H9 (cell line): ENCODE measurements around the gene POC5. TPM values are rescaled to one million over a fixed set of nuclear protein-coding genes. Genes with fewer than 3 reads are reported as not detected.
A peak's percentile ranks its signal among the peaks of the same experiment; 100 is the strongest.

Experiments used
- DNase-seq: peaks from one replicate; pipeline ENCODE4 v3.0.0-alpha.2; 2017
- H2AFZ ChIP-seq: one replicate; pipeline ENCODE4 v1.6.1; 2013; ENCODE audit warnings: mild to moderate bottlenecking, low read length, control low read depth, moderate library complexity
- H2AK5ac ChIP-seq: 2 replicates; pipeline ENCODE4 v1.6.1; 2013; ENCODE audit warnings: low read length, control low read depth, mixed read lengths; ENCODE audit not compliant: insufficient read length
- H2BK120ac ChIP-seq: one replicate; pipeline ENCODE4 v1.6.1; 2013; ENCODE audit warnings: low read depth, mild to moderate bottlenecking, low read length, control low read depth, inconsistent platforms; ENCODE audit not compliant: poor library complexity, severe bottlenecking
- H2BK12ac ChIP-seq: 2 replicates; pipeline ENCODE4 v1.6.1; 2013; ENCODE audit warnings: low read length, control low read depth, mixed read lengths, low read depth; ENCODE audit not compliant: insufficient read length
- H2BK15ac ChIP-seq: 2 replicates; pipeline ENCODE4 v1.6.1; 2013; ENCODE audit warnings: low read depth, low read length, control low read depth
- H2BK20ac ChIP-seq: one replicate; pipeline ENCODE4 v1.6.1; 2013; ENCODE audit warnings: low read depth, mild to moderate bottlenecking, low read length, control low read depth, inconsistent platforms; ENCODE audit not compliant: poor library complexity, severe bottlenecking
- H2BK5ac ChIP-seq: 2 replicates; pipeline ENCODE4 v1.6.1; 2013; ENCODE audit warnings: low read length, control low read depth, mixed read lengths; ENCODE audit not compliant: insufficient read length
- H3K14ac ChIP-seq: 2 replicates; pipeline ENCODE4 v1.6.1; 2013; ENCODE audit warnings: low read length, control low read depth; ENCODE audit not compliant: insufficient read depth
- H3K18ac ChIP-seq: 2 replicates; pipeline ENCODE4 v1.6.1; 2013; ENCODE audit warnings: low read depth, mild to moderate bottlenecking, mixed read lengths, low read length, control low read depth; ENCODE audit not compliant: insufficient read length
- H3K23ac ChIP-seq: 2 replicates; pipeline ENCODE4 v1.6.1; 2013; ENCODE audit warnings: low read length, control low read depth, mixed read lengths, low read depth; ENCODE audit not compliant: insufficient read length
- H3K23me2 ChIP-seq: 2 replicates; pipeline ENCODE4 v1.6.1; 2013; ENCODE audit warnings: low read depth, mild to moderate bottlenecking, mixed read lengths, low read length, control low read depth; ENCODE audit not compliant: insufficient read length, poor library complexity, severe bottlenecking
- H3K27ac ChIP-seq: 2 replicates; pipeline ENCODE4 v1.5.1; 2013; ENCODE audit warnings: low read length, control low read depth, mixed read lengths, low read depth; ENCODE audit not compliant: insufficient read length
- H3K27me3 ChIP-seq: 2 replicates; pipeline ENCODE4 v1.6.1; 2013; ENCODE audit warnings: low read length, control low read depth, inconsistent platforms; ENCODE audit not compliant: insufficient read depth
- H3K4ac ChIP-seq: 2 replicates; pipeline ENCODE4 v1.6.1; 2013; ENCODE audit warnings: low read depth, mild to moderate bottlenecking, control low read depth, inconsistent platforms, low read length, moderate library complexity
- H3K4me1 ChIP-seq: 2 replicates; pipeline ENCODE4 v1.6.1; 2013; ENCODE audit warnings: low read length, control low read depth, inconsistent platforms; ENCODE audit not compliant: insufficient read depth
- H3K4me2 ChIP-seq: 2 replicates; pipeline ENCODE4 v1.6.1; 2013; ENCODE audit warnings: low read length, control low read depth, mixed read lengths; ENCODE audit not compliant: insufficient read length, insufficient read depth
- H3K56ac ChIP-seq: 2 replicates; pipeline ENCODE4 v1.6.1; 2013; ENCODE audit warnings: low read depth, mild to moderate bottlenecking, mixed read lengths, low read length, control low read depth; ENCODE audit not compliant: insufficient read length
- H3K79me1 ChIP-seq: 2 replicates; pipeline ENCODE4 v1.6.1; 2013; ENCODE audit warnings: low read depth, mild to moderate bottlenecking, moderate library complexity, low read length, control low read depth, inconsistent platforms; ENCODE audit not compliant: insufficient read depth, poor library complexity, severe bottlenecking
- H3K79me2 ChIP-seq: 2 replicates; pipeline ENCODE4 v1.6.1; 2013; ENCODE audit warnings: low read length, control low read depth, inconsistent platforms; ENCODE audit not compliant: insufficient read depth
- H3K9ac ChIP-seq: 2 replicates; pipeline ENCODE4 v1.6.1; 2013; ENCODE audit warnings: low read length, control low read depth, mixed read lengths; ENCODE audit not compliant: insufficient read length; ENCODE audit errors: extremely low read depth
- H3K9me3 ChIP-seq: one replicate; pipeline ENCODE4 v1.6.1; 2013; ENCODE audit warnings: low read depth, low read length, inconsistent platforms; ENCODE audit not compliant: control insufficient read depth
- H3T11ph ChIP-seq: one replicate; pipeline ENCODE4 v1.6.1; 2013; ENCODE audit warnings: mild to moderate bottlenecking, low read length, control low read depth, inconsistent platforms
- H4K20me1 ChIP-seq: one replicate; pipeline ENCODE4 v1.6.1; 2013; ENCODE audit not compliant: control insufficient read depth, insufficient read length, insufficient read depth
- H4K5ac ChIP-seq: 2 replicates; pipeline ENCODE4 v1.6.1; 2013; ENCODE audit warnings: low read depth, mild to moderate bottlenecking, mixed read lengths, low read length, control low read depth; ENCODE audit not compliant: insufficient read length
- H4K8ac ChIP-seq: replicated peaks from 2 replicates; pipeline ENCODE4 v1.6.1; 2013; ENCODE audit warnings: low read length, control low read depth, mixed read lengths, low read depth; ENCODE audit not compliant: insufficient read length
- H4K91ac ChIP-seq: 2 replicates; pipeline ENCODE4 v1.6.1; 2013; ENCODE audit warnings: low read depth, mild to moderate bottlenecking, moderate library complexity, mixed read lengths, low read length, control low read depth; ENCODE audit not compliant: insufficient read length
- H3K27ac Mint-ChIP-seq, 3 experiments: 2 replicates in 2 of 3; 3 replicates in 1 of 3; pipeline ENCODE4 v1.8.0; 2020 to 2021; ENCODE audit warnings: mixed read lengths in 3 of 3, mild to moderate bottlenecking in 1 of 3, moderate library complexity in 1 of 3
- H3K27me3 Mint-ChIP-seq: 2 replicates; pipeline ENCODE4 v1.8.0; 2021; ENCODE audit warnings: low read depth, mild to moderate bottlenecking, moderate library complexity, mixed read lengths
- H3K36me3 Mint-ChIP-seq, 3 experiments: 2 replicates in 2 of 3; 3 replicates in 1 of 3; pipeline ENCODE4 v1.8.0; 2020 to 2021; ENCODE audit warnings: low read depth in 3 of 3, mixed read lengths in 3 of 3; ENCODE audit not compliant: insufficient read depth in 1 of 3
- H3K4me1 Mint-ChIP-seq, 2 experiments: 2 replicates each; pipeline ENCODE4 v1.8.0; 2020; ENCODE audit warnings: mixed read lengths in 2 of 2
- H3K4me3 Mint-ChIP-seq, 2 experiments: 2 replicates in 1 of 2; 3 replicates in 1 of 2; pipeline ENCODE4 v1.8.0; 2020 to 2021; ENCODE audit warnings: mild to moderate bottlenecking in 2 of 2, mixed read lengths in 2 of 2, moderate library complexity in 1 of 2
- H3K9me3 Mint-ChIP-seq, 2 experiments: 2 replicates in 1 of 2; 3 replicates in 1 of 2; pipeline ENCODE4 v1.8.0; 2020; ENCODE audit warnings: mild to moderate bottlenecking in 2 of 2, mixed read lengths in 2 of 2, moderate library complexity in 1 of 2
- CTCF ChIP-seq: fragments of 200-600 bp; sonication (generic); conservative IDR thresholded peaks from 3 replicates; pipeline ENCODE4 v1.8.0; 2021; ENCODE audit warnings: antibody characterized with exemption, mild to moderate bottlenecking
- WGBS: extraction: QIAGEN DNeasy Blood & Tissue Kit; methylation state at CpG from one replicate; pipeline ENCODE4 v1.1.7; 2013; ENCODE audit warnings: missing lambda C conversion rate, low lambda C conversion rate, mixed read lengths; ENCODE audit not compliant: insufficient read length; ENCODE audit errors: extremely low coverage; 5-methylcytosine and 5-hydroxymethylcytosine counted together
- total RNA-seq: library from RNA; stranded (reverse); gene quantifications from 2 replicates; pipeline ENCODE4 v1.2.1, GENCODE V29; 2021

The POC5 gene
- total RNA-seq, 1 experiment from 2014 or later: 12.2 TPM

- Histone ChIP-seq H2BK5ac (no peak overlapping the region), H4K91ac (no peak overlapping the region), H3K9me3 (no peaks in the 10 kb centered on the region), H4K20me1 (no peaks in the 10 kb centered on the region), H3T11ph (no peak overlapping the region), H3K56ac (no peak overlapping the region), H3K27ac (no peak overlapping the region), H3K23ac (no peak overlapping the region), H2AFZ (no peak overlapping the region), H3K4me1 (no peaks in the 10 kb centered on the region), H2BK120ac (no peak overlapping the region), H3K4ac (no peak overlapping the region), H3K23me2 (no peaks in the 10 kb centered on the region), H3K14ac (no peak overlapping the region), H2BK15ac (no peak overlapping the region), H3K79me1 (no peaks in the 10 kb centered on the region), H3K4me2 (no peak overlapping the region), H3K27me3 (no peaks in the 10 kb centered on the region), H3K79me2 (no peaks in the 10 kb centered on the region), H3K18ac (no peak overlapping the region), H2BK20ac (no peak overlapping the region), H2BK12ac (no peak overlapping the region), H2AK5ac (no peak overlapping the region), H3K9ac (no peak overlapping the region), H4K5ac (no peak overlapping the region), H4K8ac (no peak overlapping the region)
- peak; percentile 67 for TF ChIP-seq CTCF
- Mint-ChIP-seq H3K27ac (no peak overlapping the region), H3K4me3 (no peak overlapping the region), H3K9me3 (no peaks in the 10 kb centered on the region), H3K4me1 (no peaks in the 10 kb centered on the region; a peak in 2 of 4 replicates), H3K27me3 (no peaks in the 10 kb centered on the region; the same call in 1 of the 2 replicates), H3K36me3 (peaks cover 0 to 2% (median 0%) of the 10 kb centered on the region in 3 experiments; a peak in 1 of 7 replicates)
- WGBS: no CpG with 5 or more reads among the region's 6 CpGs
- DNase-seq: peak; percentile 56
Measured at GRCh38 chr5:75734913-75735789, 17.9 kb upstream of the POC5 start.
